T-helper 2 cell treated with Interferon-gamma antibody and Interleukin-4, amounts not matched to agents 5 μg/mL and 100 μg/mL, for 36 hours (primary cell): ENCODE measurements around the gene WNT3A.
"Not testable (repeated sequence)": the region's sequence is repeated elsewhere in the genome, so short reads cannot be mapped to it uniquely, and the experiment has no call there.

Experiments
- DNase-seq: peaks from one replicate; pipeline ENCODE4 v3.0.0; 2021; ENCODE audit warnings: low spot score
- H3K27ac Mint-ChIP-seq: one replicate; pipeline ENCODE4 v1.8.0; 2021; ENCODE audit warnings: mild to moderate bottlenecking, mixed read lengths
- H3K27me3 Mint-ChIP-seq: one replicate; pipeline ENCODE4 v1.8.0; 2021; ENCODE audit warnings: low read depth, mixed read lengths
- H3K36me3 Mint-ChIP-seq: one replicate; pipeline ENCODE4 v1.8.0; 2021; ENCODE audit warnings: low read depth, mixed read lengths
- H3K4me1 Mint-ChIP-seq: one replicate; pipeline ENCODE4 v1.8.0; 2021; ENCODE audit warnings: low read depth, mixed read lengths
- H3K4me3 Mint-ChIP-seq: one replicate; pipeline ENCODE4 v1.8.0; 2022; ENCODE audit warnings: mild to moderate bottlenecking, moderate library complexity, mixed read lengths
- H3K9me3 Mint-ChIP-seq: one replicate; pipeline ENCODE4 v1.8.0; 2021; ENCODE audit warnings: mixed read lengths

Gene WNT3A

GRCh38 chr1:228006786-228007048, at the start of gene WNT3A:
TSS of gene WNT3A (plus strand) at chr1:228006998. CDS start at chr1:228007129, 131 bp downstream.
- peaks cover 3% of the 10 kb centered on the region for H3K4me1 Mint-ChIP-seq
- H3K27ac Mint-ChIP-seq = no peak within 1 kb of the TSS
- no peaks in the 10 kb centered on the region for H3K36me3 Mint-ChIP-seq
- H3K9me3 Mint-ChIP-seq = no peaks in the 10 kb centered on the region
- peaks cover 64% of the 10 kb centered on the region for H3K27me3 Mint-ChIP-seq
- no peak for DNase-seq
- H3K4me3 Mint-ChIP-seq = no peak within 1 kb of the TSS

DNA sequence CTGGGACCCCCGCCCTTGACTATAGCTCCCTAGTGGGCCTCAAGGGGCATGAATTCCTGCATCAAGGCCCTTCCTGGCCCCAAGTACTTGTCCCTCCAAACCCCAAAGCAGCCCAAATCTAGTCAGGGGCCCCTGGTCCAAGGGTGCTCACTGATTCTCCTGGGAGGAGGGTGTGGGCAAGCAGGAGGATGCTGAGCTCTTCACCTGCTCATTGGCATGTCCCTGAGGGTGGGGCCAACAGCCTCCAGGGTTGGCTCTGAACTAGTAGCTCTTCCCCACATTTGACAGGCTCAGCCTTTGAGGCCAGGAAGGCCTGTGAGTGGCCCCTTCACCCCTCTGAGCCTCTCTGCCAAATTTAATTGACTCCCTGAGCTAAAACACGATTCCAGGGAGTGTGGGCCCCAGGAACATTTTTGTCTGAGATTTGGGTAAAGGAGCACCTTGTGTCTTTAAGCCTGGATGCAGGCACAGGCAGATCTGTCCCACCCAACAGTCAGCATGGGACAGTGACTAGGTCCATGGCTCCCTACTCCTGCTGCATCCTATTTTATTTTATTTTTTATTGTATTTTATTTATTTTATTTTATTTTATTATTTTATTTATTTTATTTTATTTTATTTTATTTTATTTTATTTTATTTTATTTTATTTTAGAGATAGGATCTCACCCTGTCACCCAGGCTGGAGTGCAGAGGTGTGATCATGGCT, 48.0 kb upstream of the WNT3A start:
- Mint-ChIP-seq H3K36me3 (no peaks in the 10 kb centered on the region), H3K4me3 (no peak overlapping the region), H3K4me1 (peaks cover 3% of the 10 kb centered on the region), H3K27ac (no peak overlapping the region), H3K27me3 (peaks cover 50% of the 10 kb centered on the region), H3K9me3 (peaks cover 3% of the 10 kb centered on the region)
- no peak for DNase-seq

DNA sequence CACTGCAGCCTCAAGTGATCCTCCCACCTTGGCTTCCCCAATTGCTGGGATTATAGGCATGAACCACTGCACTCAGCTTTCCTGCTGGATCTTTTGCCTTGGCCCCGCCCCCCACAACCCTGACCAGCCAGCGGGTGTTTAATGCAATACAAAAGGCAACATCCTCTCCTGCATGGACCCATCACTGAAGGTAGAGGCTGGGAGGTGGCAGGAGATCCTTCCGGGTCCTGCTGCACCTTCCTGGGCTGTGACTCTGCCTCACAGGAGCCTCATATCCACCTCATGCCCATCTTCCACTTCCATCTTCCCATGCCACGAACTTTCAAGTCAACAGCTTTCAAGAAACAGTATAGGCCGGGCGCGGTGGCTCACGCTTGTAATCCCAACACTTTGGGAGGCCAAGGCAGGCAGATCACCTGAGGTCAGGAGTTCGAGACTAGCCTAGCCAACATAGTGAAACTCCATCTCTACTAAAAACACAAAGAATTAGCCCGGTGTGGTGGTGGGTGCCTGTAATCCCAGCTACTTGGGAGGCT, 47.4 kb upstream of the WNT3A start:
- Mint-ChIP-seq H3K9me3 (peaks cover 3% of the 10 kb centered on the region), H3K4me1 (peaks cover 3% of the 10 kb centered on the region), H3K36me3 (no peaks in the 10 kb centered on the region), H3K27ac (no peak overlapping the region), H3K27me3 (peaks cover 45% of the 10 kb centered on the region), H3K4me3 (no peak overlapping the region)
- DNase-seq = no peak

DNA sequence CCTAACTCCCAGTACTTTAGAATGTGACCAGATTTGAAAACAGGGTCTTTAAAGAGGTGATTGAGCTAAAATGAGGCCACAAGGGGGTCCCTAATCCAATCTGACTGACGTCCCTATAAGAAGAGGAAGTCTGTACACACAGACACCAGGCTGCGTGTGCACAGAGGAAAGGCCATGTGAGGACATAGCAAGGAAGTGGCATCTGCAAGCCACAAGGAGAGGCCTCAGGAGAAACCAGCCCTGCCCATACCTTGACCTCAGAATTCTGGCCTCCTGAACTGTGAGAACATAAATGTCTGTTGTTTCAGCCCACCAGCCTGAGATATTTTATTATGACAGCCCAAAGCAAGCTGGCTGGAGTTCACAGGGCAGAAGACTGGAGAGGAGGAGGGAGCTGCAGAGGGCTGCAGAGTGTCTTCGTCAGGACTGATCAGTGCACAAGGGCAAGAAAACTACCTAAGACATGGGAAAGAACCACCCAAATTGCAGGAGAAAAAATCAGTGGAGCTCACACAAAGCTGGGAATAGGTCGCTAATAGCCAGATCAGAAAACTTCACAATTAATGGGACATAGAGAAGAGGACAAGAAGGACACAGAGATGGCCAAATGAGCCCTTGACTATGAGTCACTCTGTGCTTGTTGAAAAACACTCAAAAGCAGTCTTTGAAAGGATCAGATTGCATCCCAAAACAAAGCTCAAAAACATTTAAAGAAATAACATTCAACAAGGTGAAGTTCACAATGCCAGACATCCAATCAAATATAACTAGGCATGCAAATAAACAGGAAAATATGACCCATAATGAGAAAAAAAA, 44.9 kb upstream of the WNT3A start:
- peaks cover 3% of the 10 kb centered on the region for H3K4me1 Mint-ChIP-seq
- H3K27me3 Mint-ChIP-seq = peaks cover 26% of the 10 kb centered on the region
- no peaks in the 10 kb centered on the region for H3K9me3 Mint-ChIP-seq
- H3K36me3 Mint-ChIP-seq = no peaks in the 10 kb centered on the region
- no peak for DNase-seq
- H3K4me3 Mint-ChIP-seq = no peak overlapping the region
- no peak overlapping the region for H3K27ac Mint-ChIP-seq

GRCh38 chr1:227966733-227967132, 40.1 kb upstream of the WNT3A start:
- H3K9me3 Mint-ChIP-seq, DNase-seq, H3K36me3 Mint-ChIP-seq, H3K27ac Mint-ChIP-seq, H3K4me1 Mint-ChIP-seq, H3K4me3 Mint-ChIP-seq, H3K27me3 Mint-ChIP-seq: not testable (repeated sequence)

- H3K36me3 Mint-ChIP-seq, H3K27me3 Mint-ChIP-seq, H3K27ac Mint-ChIP-seq, H3K4me3 Mint-ChIP-seq, H3K4me1 Mint-ChIP-seq, DNase-seq, H3K9me3 Mint-ChIP-seq: not testable (repeated sequence)
Measured at GRCh38 chr1:227967815-227968214, 39.0 kb upstream of the WNT3A start.

- H3K9me3 Mint-ChIP-seq, H3K27me3 Mint-ChIP-seq, H3K4me1 Mint-ChIP-seq, DNase-seq, H3K4me3 Mint-ChIP-seq, H3K36me3 Mint-ChIP-seq, H3K27ac Mint-ChIP-seq: not testable (repeated sequence)
Measured at GRCh38 chr1:227970076-227970995, 36.5 kb upstream of the WNT3A start.

DNA sequence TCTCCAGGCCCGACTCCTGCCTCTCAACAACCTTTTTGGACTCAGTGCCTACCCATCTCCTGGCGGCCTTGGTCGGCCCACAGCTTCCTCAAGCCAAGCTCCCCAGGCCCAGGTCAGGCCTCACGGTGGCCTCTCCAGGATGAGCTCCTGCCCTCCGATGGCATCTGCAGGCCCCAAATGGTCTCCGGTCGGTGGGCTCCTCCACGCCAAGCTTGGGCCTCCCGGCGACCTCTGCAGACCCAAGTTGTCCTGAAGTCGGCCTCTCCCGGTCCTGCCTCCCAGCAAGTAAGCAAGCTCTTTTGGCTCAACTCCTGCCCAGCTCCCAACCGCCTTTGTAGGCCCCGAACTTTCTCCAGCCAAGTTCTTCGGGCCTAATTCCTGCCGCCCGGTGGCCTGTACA, 35.6 kb upstream of the WNT3A start:
- H3K4me3 Mint-ChIP-seq, H3K36me3 Mint-ChIP-seq, H3K27me3 Mint-ChIP-seq, H3K27ac Mint-ChIP-seq, DNase-seq, H3K9me3 Mint-ChIP-seq, H3K4me1 Mint-ChIP-seq: not testable (repeated sequence)

DNA sequence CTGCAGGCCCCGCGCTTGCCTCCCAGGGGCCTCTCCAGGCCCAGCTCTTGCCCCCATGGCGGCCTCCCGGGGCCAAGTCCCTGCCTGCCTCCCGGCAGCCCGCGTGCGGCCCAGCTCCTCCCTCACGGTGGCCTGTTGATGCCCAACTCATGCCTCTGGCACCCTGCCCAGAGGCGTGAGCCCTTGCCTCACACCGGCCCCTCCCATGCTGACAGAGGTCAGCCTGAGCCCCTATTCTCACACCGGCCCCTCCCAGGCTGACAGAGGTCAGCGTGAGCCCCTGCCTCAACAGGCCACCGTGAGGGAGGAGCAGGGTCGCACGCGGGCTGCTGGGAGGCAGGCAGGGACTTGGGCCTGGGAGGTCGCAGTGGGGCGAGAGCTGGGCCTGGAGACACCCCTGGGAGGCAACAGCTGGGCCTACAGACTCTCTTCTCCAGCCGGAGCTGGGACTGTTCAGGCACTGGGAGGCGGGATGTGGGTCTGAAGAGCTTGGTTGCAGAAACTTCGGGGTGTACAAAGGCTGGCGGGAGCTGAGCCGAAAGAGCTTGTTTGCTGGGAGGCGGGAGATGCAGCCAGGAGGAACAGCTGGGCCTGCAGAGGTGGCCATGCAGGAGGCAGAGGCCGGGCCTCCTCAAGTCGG, 35.0 kb upstream of the WNT3A start:
- H3K27me3 Mint-ChIP-seq, H3K27ac Mint-ChIP-seq, H3K36me3 Mint-ChIP-seq, H3K4me3 Mint-ChIP-seq, DNase-seq, H3K9me3 Mint-ChIP-seq, H3K4me1 Mint-ChIP-seq: not testable (repeated sequence)

DNA sequence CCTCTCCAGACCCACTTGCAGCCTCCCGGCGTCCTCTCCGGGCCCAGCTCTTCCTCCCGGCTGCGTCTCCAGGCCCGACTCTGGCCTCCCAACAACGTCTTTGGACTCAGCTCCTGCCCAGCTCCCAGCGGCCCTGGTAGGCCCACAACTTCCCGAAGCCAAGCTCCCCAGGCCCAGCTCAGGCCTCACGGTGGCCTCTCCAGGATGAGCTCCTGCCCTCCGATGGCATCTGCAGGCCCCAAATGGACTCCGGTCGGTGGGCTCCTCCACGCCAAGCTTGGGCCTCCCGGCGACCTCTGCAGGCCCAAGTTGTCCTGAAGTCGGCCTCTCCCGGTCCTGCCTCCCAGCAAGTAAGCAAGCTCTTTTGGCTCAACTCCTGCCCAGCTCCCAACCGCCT, 34.5 kb upstream of the WNT3A start:
- H3K36me3 Mint-ChIP-seq, H3K27me3 Mint-ChIP-seq, H3K4me1 Mint-ChIP-seq, DNase-seq, H3K4me3 Mint-ChIP-seq, H3K9me3 Mint-ChIP-seq, H3K27ac Mint-ChIP-seq: not testable (repeated sequence)

DNA sequence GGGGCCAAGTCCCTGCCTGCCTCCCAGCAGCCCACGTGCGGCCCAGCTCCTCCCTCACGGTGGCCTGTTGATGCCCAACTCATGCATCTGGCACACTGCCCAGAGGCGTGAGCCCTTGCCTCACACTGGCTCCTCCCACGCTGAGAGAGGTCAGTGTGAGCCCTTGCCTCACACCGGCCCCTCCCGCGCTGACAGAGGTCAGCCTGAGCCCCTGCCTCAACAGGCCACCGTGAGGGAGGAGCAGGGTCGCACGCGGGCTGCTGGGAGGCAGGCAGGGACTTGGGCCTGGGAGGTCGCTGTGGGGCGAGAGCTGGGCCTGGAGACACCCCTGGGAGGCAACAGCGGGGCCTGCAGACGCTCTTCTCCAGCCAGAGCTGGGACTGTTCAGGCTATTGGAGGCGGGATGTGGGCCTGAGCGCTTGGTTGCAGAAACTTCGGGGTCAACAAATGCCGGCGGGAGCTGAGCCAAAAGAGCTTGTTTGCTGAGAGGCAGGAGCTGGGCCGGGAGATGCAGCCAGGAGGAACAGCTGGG, 33.9 kb upstream of the WNT3A start:
- not testable (repeated sequence) for H3K4me1 Mint-ChIP-seq, H3K27ac Mint-ChIP-seq, H3K36me3 Mint-ChIP-seq, H3K9me3 Mint-ChIP-seq, DNase-seq, H3K27me3 Mint-ChIP-seq, H3K4me3 Mint-ChIP-seq

- not testable (repeated sequence) for H3K27ac Mint-ChIP-seq, H3K27me3 Mint-ChIP-seq, DNase-seq, H3K36me3 Mint-ChIP-seq, H3K4me3 Mint-ChIP-seq, H3K4me1 Mint-ChIP-seq, H3K9me3 Mint-ChIP-seq
Measured at GRCh38 chr1:227973724-227974288, 33.0 kb upstream of the WNT3A start.

- DNase-seq, H3K4me3 Mint-ChIP-seq, H3K9me3 Mint-ChIP-seq, H3K27me3 Mint-ChIP-seq, H3K36me3 Mint-ChIP-seq, H3K27ac Mint-ChIP-seq, H3K4me1 Mint-ChIP-seq: not testable (repeated sequence)
Measured at GRCh38 chr1:227975583-227976283, 31.1 kb upstream of the WNT3A start.
